GM18861 (cell line): ENCODE measurements around the gene CERS1.

Experiments used
- ATAC-seq: cut with Tn5 transposase; IDR thresholded peaks from one replicate; pipeline ENCODE4 v1.9.1; 2021; ENCODE audit not compliant: unreplicated experiment

CERS1 gene

DNA sequence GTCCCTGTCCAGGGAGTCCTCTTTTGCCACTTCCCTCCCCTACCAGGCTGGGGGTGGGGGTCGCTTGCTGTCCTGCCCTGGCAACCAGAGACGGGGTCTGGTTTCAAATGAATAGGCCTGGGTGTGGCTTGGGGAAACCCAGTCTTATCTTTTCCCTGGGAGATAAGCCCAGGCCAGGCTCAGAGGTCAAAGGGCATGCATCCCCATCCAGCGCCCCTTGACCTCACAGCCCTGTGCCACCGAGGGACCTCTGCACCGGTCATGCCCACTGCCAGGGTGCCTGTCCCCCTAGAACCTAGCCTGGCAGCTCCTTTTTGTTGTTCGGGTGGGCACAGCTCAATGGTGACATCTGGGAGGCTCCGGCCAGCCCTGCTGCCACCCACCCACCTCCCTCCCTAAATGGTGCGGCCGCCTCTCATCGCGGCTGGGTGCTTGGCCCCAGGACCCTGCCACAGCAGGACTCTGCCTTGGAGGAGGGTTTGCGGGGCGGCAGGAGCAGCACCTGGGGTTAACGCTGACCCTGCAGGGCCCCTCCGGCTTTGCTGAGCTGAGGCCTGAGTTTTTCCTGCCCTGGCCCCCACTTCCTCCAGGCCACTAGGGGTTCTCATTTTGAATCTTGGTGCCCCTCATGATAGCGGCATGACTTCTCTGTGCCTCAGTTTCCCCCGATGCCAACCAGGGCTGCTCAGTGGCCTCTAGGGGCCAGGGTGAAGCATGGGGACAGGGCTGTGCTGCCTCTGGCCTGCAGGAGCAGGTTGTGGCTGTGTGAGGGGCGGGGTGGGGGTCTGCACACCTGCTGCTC is 2.9 kb upstream of the CERS1 start:
- no peak for ATAC-seq

DNA sequence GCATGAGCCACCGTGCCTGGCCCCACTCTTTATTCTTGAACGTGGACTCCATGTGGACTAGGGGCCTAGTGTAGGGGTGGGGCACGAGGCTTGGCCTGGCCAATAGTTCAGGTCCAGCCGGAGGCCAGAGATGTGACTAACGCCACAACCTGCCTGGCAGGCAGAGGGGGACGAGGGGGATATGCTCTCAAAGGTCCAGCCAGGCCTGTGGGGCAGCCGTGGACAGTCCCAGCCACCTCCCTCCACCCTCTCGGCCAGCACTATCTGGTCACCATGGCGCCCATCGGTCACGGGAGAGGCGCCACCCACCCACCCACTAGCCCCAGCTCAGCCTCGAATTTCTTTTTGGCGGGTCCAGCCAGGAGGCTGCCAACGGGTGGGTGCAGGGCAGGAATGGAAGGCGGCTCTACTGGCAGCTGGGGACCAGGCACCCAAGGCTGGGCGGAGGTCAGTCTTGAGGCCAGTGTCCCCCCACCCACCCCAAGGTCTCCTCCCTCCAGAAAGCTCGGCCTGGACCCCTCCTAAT is 2.2 kb upstream of the CERS1 start:
- ATAC-seq: no peak

DNA sequence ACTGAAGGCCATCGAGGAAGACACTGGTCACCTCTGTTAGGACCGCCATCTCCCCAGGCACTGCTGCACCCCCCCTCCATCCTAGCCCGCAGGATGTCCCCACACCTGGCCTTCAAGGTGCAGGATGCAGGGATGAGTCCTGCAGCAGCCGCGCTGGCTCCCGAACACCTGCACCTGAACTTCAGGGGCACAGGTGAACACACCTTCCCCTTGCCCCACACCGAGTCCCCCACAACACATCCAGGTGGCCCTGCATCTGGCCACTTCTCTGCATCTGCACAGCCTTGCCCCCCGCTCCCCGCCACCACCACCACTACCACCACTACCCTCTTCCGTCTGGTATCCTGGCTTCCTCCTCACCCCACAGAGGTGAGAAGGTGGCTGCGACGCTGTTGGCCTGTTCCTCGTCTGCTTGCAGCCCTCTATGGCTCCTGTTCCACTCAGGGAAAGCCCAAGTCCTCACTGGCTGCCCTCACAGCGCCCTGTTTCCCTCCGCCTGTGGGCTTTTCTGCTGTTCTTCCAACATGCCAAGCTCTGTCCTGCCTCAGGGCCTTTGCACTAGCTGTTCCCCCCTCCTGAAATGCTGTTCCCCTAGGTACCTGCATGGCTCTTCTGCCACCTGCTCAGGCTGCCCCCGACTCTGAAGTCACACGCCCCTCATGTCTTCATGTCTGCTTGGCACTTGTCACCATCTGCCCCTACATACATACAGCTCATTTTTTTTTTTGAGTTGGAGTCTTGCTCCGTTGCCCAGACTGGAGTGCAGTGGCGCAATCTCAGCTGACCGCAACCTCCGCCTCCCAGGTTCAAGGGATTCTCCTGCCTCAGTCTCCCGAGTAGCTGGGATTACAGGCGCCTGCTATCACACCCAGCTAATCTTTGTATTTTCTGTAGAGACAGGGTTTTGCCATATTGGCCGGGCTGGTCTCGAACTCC is 1.4 kb upstream of the CERS1 start:
- ATAC-seq: no peak

DNA sequence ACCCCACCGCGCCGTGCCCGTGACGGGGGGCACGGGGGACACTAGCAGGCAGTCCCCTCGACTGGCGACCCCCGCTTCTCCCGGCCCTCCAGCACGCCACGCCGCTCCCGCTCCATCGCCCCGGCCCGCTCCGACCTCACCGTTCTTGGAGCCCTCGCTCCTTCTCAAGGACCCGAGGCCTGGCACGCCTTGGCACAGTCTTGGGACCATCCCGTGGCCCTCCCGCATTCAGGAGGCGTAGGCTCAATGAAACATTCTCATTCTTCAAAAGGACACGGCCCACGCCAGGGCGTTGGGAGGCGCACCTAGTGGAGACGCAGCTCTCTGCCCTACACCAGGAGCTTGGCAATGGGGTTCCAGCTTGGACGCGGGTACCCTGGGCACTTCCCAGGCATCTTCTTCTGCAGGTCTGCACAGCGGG is 473 bp upstream of the CERS1 start:
- no peak for ATAC-seq

DNA sequence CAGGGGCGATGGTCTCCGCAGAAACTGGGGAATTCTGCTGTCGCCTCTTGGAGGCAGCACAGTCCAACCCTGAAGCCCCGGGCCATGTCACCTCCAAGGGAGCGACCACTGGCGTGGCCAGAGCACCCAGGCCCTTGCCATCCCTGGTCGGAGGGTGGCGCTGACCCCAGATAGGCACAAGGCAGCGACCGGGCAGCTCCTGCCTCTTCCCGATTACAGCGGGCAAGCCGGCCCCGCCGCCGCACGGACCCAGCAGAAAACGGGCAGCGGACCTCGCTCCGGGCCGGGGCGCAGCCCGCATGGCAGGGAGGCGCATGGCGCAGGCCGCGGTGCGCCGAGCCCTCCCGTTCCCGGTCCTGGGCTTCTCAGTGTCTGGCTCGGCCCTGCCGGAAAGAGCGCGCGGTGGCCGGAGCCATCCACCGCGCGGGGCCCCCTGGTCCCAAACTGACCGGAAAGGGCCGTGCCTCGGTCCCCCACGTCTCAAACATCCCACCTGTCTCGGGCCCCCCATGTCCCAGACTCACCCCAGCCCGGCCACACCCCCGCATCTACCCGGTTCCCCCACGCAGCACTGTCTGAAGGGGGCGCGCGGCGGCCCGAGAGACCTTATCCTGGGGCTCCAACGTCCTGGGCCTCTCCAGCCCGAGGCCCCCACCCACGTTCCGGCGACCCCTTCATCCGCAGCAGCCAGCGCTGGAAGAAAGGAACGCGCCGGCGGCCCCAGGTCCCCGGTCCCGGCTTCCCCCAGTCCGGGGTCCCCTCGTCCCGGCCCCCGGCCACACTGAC is 727 bp downstream of the CERS1 start:
- no peak for ATAC-seq

DNA sequence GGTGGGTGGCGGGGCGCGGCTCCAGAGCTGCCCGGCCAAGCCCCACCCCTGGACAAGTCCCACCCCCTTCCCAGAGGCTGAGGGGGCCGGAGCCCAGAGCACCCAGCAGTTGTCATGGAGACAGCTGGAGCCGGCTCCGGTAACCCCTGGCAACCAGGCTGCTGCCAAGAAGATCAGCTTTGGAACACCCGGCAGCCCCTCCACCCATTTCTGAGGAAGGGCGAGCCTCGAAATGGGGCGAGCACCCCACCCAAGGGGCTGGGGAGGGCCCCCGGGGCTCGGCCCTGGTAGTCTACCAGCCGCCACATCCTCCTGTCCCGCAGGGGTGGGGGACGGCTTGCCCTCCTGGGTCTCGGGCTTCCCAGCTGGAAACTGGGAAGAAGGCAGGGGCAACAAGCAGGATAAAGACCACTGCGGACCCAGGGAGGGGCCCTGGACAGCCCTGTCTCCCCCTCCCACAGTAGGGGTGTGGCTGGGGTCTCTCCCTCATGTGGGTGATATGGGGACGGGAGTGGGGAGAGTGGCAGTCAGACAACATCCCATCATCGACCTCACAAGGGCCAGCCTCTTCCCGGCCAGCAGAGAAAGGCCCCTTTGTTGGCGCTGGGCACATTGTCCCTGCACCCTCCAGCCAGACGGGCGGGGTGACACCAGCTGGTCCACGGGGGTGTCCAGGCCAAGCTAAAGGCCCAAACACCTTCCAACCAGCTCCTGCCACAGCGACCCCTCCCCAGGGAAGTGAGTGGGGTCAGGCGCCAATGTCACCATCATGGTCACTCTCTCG is 1.5 kb downstream of the CERS1 start:
- no peak for ATAC-seq

DNA sequence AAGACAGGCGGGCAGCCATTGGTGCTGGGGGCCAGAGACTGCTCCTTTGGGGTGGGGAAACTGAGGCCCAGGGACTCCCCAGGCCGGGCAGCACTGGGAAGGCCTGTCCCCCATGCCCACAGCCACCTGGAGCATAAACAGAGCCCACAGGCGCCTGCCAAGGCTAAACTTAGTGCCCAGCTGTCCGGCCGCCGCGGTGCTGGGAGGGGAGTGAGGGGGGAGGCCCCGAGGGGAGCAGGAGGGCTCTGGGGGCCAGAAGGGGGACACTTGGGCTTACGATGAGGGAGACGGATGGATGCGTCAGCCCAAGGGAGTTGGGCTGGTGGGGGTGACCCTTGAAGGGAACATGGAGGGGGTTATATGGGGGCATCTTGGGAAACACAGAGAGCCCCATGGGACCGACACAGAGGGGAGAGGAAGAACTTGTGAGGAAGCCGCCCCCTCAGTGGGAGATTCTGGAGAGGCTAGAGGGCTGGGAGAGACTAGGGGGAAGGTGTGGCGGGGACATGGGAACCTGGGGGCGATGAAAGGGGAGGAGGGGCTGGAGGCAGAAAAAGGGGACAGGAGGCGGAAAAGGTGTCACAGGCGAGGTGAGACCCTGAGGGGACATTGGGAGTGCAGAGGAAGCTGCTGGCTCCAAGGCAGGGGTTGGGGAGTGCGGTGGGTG is 2.2 kb downstream of the CERS1 start:
- ATAC-seq: no peak

DNA sequence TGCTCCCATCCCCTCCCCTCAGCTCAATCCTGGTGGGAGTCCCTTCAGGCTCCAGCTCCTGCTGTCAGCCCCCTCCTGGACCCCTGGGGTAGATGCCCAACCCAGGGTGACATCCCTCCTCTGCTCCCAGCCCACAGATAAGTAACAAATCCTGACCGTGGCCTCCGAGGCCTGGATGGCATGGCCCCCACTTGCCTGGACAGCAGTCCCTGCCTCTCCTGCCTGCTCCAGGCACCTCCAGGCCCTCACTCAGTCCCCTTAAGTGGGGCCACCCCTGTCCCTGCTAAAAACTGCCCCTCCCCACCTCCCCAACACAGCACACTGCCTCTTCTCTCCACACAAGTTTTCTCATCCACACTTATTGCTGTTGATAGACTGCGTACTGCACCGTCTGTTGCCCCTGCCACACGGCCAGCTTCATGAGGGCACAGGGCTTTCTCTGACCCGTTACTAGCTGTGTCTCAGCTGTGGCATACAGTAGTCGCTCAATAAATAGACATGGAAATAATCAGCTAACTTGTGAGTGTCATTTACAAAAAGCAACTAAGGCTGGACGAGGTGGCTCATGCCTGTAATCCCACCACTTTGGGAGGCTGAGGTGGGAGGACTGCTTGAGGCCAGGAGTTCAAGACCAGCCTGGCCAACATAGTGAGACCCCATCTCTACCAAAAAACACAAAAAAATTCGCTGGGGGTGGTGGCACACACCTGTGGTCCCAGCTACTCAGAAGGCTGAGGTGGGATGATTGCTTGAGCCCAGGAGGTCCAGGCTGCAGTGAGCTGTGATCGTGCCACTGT is 5.8 kb downstream of the CERS1 start:
- no peak for ATAC-seq

DNA sequence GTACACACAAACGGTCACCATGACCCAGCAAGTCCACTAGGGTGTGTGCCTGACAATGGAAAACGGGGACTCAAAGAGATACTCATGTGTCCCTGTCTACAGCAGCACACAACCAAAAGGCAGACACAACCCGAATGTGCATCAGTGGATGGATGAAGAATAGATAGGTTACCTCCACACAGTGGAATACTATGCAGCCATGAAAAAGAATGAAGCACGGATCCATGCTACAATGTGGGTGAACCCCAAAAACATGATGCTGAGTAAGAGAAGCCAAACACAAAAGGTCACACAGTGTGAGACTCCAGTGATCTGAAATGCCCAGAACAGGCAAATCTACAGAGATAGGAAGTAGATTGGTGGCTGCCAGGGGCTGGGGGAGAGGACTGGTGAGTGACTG is 9.0 kb downstream of the CERS1 start:
- ATAC-seq: no peak

DNA sequence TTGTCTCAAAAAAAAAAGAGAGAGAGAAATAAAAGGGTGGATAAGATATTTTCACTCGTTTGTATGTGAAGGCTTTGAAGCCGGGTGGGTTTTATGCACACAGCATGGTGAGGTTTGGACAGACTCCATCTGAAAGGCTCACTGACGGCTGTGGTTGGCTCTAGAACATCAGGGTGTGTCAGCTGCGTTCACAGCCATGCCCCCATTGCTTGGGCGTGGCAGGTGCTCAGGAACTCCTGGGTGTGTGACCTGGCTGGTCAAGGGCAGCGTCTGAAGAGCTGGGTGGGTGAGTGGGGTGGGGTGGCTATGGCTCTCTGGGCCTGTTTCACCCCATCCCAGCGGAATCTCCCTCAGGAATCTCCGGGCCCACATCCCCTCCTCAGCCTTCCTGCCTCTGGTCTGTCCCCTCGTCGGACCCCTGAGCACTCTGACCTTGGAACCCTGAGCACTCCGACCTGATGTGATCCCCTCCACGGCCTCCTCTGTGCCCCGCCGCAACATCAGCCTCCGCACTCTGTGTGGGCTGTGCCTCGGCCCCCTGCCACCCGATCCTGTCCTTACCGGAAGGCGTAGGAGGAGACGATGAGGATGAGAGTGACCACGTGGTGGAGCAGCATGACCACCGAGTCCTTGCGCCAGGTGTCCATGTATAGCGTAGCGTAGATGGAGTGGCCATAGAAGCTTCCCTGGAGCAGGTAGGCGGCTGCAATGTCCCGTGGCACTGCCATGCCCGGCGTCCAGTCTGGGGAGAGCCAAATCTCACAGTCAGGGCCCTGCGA is 12.2 kb downstream of the CERS1 start:
- no peak for ATAC-seq

DNA sequence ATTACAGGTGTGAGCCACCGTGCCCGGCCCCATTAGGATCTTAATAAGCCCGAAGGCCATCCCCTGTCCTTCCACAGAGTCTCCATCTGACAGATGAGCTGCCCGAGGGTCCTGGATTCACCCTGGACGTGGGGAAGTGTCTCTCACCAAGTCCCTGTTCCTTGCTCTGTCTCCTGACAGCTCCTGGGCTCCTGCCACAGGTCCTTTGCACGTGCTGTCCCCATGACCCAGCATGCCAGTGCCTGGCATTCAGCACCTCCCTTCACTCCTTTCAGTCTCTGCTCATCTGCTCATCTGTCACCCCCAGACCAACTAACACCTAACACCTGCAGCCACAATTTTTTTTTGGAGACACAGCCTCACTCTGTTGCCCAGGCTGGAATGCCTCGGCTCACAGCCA is 14.5 kb downstream of the CERS1 start:
- no peak for ATAC-seq

DNA sequence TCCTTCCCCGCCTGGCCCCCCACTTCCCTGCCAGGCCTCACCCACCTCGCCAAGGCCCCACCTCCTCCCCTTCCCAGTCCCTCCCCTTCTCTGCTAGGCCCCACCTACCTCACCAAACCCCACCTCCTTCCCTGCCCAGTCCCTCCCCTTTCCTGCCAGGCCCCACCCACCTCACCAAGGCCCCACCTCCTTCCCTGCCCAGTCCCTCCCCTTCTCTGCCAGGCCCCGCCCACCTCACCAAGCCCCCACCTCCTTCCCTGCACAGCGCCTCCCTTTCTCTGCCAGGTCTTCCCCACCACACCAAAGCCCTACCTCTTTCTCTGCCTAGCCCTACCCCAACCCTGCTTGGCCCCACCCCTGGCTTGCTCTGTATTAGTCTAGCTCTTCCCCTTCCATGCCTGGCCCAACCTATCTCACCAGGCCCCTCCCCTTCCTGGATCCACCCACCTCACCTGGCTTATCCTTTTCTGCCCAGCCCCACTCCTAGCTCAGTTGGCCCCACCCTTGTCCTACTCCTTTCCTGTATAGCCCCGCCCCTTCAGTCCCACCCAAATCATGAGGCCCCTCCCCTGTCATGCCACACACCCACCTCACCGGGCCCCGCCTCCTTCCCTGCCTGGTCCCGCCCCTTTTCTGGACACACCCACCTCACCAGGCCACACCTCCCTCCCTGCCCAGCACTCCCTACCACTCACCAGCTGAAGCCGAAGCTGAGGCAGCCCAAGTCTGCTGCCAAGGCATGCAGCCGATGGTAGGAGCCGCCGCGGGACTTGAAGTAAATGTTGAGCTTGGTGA is 16.2 kb downstream of the CERS1 start:
- no peak for ATAC-seq

DNA sequence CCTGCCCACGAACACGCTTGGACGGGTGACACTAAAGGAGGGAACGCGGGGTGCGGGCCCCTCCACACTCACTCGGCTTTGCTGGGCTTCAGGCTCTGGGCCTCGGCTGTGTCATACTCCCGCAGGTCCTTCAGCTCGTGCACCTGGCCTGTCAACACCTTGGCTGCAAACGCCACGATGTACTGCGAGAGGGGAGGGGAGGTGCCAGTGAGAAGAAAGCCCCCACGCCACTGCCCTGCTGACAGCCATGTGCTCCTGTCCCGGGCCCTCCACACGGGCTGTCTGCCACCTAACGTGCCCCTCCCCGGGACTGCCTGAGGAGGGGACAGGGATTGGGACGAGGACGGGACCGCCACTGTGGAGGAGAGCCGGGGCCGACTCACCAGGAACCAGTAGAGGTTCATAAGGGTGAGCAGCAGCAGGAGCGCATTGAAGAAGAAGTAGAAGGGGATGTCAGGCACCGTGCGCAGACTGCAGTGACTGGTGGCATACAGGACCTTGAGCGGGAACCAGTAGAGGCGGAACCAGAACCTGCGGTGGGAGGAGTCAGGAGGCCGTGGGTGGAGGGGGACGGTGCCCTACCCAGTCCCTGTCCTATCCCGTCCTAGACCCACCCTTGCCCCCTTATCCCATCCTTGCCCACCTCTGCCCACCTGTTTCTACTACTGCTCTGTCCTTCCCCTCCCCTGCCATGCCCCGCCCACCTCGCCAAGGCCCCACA is 16.9 kb downstream of the CERS1 start:
- no peak for ATAC-seq

DNA sequence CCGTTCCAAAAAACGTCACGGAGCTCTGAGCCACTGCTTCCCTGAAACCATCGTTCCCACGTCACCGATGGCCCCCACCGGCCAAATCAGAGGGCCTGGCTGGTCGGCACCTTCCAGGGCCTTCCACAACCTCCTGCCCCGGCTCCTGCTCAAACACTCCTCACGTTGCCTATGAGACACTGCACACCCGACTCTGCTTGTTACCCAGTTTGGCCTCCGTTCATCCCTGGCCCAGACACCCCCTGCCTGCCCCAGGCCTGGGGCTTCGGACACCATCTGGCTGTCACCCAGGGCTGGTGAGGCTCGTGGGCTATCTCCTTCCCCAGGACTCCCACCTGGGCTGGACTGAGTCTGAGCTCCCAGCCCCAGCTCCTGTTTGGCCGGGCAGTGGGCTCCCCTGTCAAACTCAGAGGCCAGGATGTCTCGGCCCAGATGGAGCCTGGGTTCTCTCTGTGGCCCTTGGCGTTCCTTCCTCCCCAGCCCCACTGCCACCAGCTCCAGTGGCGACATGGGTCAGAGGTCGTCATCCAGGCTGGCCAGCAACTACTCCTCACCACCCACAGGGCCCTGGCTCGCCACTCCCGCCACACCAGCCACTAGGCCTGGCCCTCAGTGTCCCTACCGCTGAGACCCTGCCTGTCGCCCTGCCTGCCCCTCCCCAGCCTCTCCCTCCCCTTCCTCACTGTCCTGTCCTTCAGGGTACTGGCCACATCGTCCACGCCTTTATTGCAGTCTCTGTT is 17.7 kb downstream of the CERS1 start:
- no peak for ATAC-seq

DNA sequence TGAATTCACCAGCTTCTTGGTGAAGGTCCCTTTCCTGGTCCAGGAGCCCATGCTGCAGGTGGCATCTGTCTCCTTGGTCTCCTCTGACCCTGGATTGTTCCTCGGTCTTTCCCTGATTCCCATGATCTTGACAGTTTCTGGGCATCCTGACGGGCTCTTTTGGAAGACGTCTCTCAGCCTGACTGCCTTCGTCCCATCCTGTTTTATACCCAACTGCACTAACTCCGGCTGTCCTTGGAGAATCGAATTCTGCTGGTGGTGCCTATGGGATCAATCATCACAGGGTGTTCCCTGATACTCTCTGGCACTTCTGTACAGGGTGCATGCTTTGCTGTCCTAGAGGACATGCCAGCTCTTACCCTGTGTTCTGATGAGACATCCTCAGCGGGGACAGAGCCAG is 19.1 kb downstream of the CERS1 start:
- ATAC-seq: no peak

DNA sequence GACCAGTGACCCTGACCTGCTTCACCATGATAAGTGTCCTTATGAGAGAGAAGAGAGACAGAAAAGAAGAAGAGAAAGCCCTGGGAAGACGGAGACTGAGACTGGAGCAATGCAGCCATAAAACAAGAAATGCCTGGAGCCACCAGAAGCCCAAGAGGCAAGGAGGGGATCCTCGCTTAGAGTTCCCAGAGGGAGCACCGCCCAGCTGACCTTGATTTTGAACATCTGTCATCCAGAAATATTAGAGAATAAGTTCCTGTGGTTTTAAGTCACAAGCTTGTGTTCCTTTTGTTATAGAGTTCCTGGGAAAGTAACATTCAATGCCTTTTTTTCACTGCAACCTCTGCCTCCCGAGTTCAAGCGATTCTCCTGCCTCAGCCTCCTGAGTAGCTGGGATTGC is 20.2 kb downstream of the CERS1 start:
- ATAC-seq: no peak
